ENCODE results near the gene MORC3. TPM values are rescaled to one million over a fixed set of nuclear protein-coding genes. Genes with fewer than 3 reads are reported as not detected.

Gene MORC3
- total RNA-seq, 2 experiments from 2014 or later = 23.0 to 34.3 TPM

- H4K20me1 ChIP-seq (ENCODE audit: insufficient read depth, low read length) = no peaks in the 10 kb centered on the region
- POLR2A ChIA-PET = interaction anchor here (0.6 to 1.4 kb wide), 3 partner anchors 17 to 198 kb away, joined by 4 to 5 read pairs (median 4); no protein-coding TSS in a partner anchor
- H3K36me3 ChIP-seq (ENCODE audit: insufficient read depth, low read length) = peaks cover 88% of the 10 kb centered on the region
Observed at GRCh38 chr21:36349315-36349714, 29.3 kb downstream of the MORC3 start.

GRCh38 chr21:36350282-36350910, 30.4 kb downstream of the MORC3 start:
- H3K4me2 ChIP-seq (ENCODE audit: low read length) = no peak overlapping the region
- H3K9me2 ChIP-seq (ENCODE audit: insufficient read depth, low read length) = no peaks in the 10 kb centered on the region
- no peaks in the 10 kb centered on the region for H3K4me1 ChIP-seq (ENCODE audit: insufficient read depth, low read length, poor library complexity, severe bottlenecking)
- H3K4me3 ChIP-seq (ENCODE audit: low read depth, low read length, poor library complexity, severe bottlenecking) = no peak overlapping the region
- H3K9me3 ChIP-seq (ENCODE audit: low read length) = no peaks in the 10 kb centered on the region
- H3K27ac ChIP-seq (ENCODE audit: low read depth, low read length, poor library complexity, severe bottlenecking) = no peak overlapping the region
- BruUV-seq (replicated peaks) = no TSS peak
- H2AFZ ChIP-seq (ENCODE audit: low read length) = no peak overlapping the region
- TF ChIP-seq EZH2phosphoT487 (IDR thresholded peaks at IDR 0.05; ENCODE audit: borderline replicate concordance, low read depth, low read length) (no peak), CTCF (conservative IDR thresholded peaks at IDR 0.05; ENCODE audit: low read length) (no peak)
- DNase-seq (ENCODE audit: low spot score) = no peak
- intact Hi-C loops (cut with micrococcal nuclease; ENCODE audit: unreplicated experiment) = no loop called here
- no peaks in the 10 kb centered on the region for H3K79me2 ChIP-seq (ENCODE audit: insufficient read depth, low read depth, low read length)
- H3K36me3 ChIP-seq (ENCODE audit: insufficient read depth, low read length) = peaks cover 88% of the 10 kb centered on the region
- CTCF ChIA-PET (ENCODE audit: unreplicated experiment) = no interaction called here
- H4K20me1 ChIP-seq (ENCODE audit: insufficient read depth, low read length) = no peaks in the 10 kb centered on the region
- POLR2A ChIA-PET = interaction anchor here (0.7 to 1.4 kb wide), 4 partner anchors 16 to 41 kb away, joined by 4 to 7 read pairs (median 4); no protein-coding TSS in a partner anchor

More at GRCh38 chr21:36349315-36349714, 29.3 kb downstream of the MORC3 start:
- Histone ChIP-seq H3K9me3 (ENCODE audit: low read length) (no peaks in the 10 kb centered on the region), H2AFZ (ENCODE audit: low read length) (no peak overlapping the region), H3K27ac (ENCODE audit: low read depth, low read length, poor library complexity, severe bottlenecking) (no peak overlapping the region), H3K4me3 (ENCODE audit: low read depth, low read length, poor library complexity, severe bottlenecking) (no peak overlapping the region), H3K79me2 (ENCODE audit: insufficient read depth, low read depth, low read length) (no peaks in the 10 kb centered on the region), H3K4me2 (ENCODE audit: low read length) (no peak overlapping the region), H3K4me1 (ENCODE audit: insufficient read depth, low read length, poor library complexity, severe bottlenecking) (no peaks in the 10 kb centered on the region), H3K9me2 (ENCODE audit: insufficient read depth, low read length) (no peaks in the 10 kb centered on the region)
- no TSS peak for BruUV-seq (replicated peaks)
- DNase-seq (ENCODE audit: low spot score) = no peak
- TF ChIP-seq EZH2phosphoT487 (IDR thresholded peaks at IDR 0.05; ENCODE audit: borderline replicate concordance, low read depth, low read length) = no peak
- no peak for TF ChIP-seq CTCF (conservative IDR thresholded peaks at IDR 0.05; ENCODE audit: low read length)
- intact Hi-C loops (cut with micrococcal nuclease; ENCODE audit: unreplicated experiment) = no loop called here
- CTCF ChIA-PET (ENCODE audit: unreplicated experiment) = no interaction called here

All from OCI-LY7 (cell line).